HEK293 (cell line): Measurements from ENCODE around the gene CFAP99.
A peak's percentile ranks its signal among the peaks of the same experiment; 100 is the strongest.

Source experiments
- CTCF ChIA-PET: fragments of 350-600 bp; formaldehyde crosslinking; extraction: SDS; loops from one replicate; lab custom pipeline; 2021; ENCODE audit warnings: antibody characterized with exemption; lab: Yijun Ruan, JAX
- POLR2A ChIA-PET: fragments of 300-600 bp; formaldehyde crosslinking; extraction: SDS; loops from one replicate; lab custom pipeline; 2020; ENCODE audit warnings: antibody characterized with exemption, inconsistent platforms; lab: Yijun Ruan, JAX
- H3K27ac ChIP-seq: fragments of 200-500 bp; sonication (Bioruptor generic); 2 replicates; pipeline ENCODE4 v1.5.1; 2014; ENCODE audit warnings: low read depth, low read length, control low read depth, inconsistent platforms; ENCODE audit errors: extremely low read depth
- H3K36me3 ChIP-seq, 2 experiments: fragments of 200-500 bp in 1 of 2; sonication (Bioruptor generic) in 1 of 2; 1 replicate in 1 of 2; 2 replicates in 1 of 2; pipeline ENCODE4 v1.5.1; 2014 to 2017; ENCODE audit warnings: inconsistent platforms in 2 of 2, low read length in 2 of 2; ENCODE audit not compliant: control insufficient read depth in 2 of 2, insufficient read depth in 1 of 2
- H3K4me1 ChIP-seq: fragments of 200-500 bp; sonication (Bioruptor generic); 2 replicates; pipeline ENCODE4 v1.5.1; 2014; ENCODE audit warnings: mild to moderate bottlenecking, low read length, inconsistent platforms; ENCODE audit not compliant: control insufficient read depth, insufficient read depth
- H3K4me3 ChIP-seq: 2 replicates; pipeline ENCODE4 v1.5.1; 2011; ENCODE audit warnings: low read depth, mild to moderate bottlenecking, control low read depth, low read length, moderate library complexity
- H3K9me3 ChIP-seq: fragments of 200-500 bp; sonication (Bioruptor generic); 2 replicates; pipeline ENCODE4 v1.5.1; 2014; ENCODE audit warnings: low read depth, low read length, inconsistent platforms; ENCODE audit not compliant: control insufficient read depth, insufficient read depth
- GLIS2 ChIP-seq: fragments of 450-650 bp; formaldehyde crosslinking; IDR thresholded peaks from 2 replicates; pipeline ENCODE4 v1.5.1; 2016; ENCODE audit warnings: missing biosample characterization, missing genetic modification characterization
- KLF7 ChIP-seq: fragments of 450-650 bp; formaldehyde crosslinking; IDR thresholded peaks from 2 replicates; pipeline ENCODE4 v1.5.1; 2016; ENCODE audit warnings: missing biosample characterization, missing genetic modification characterization, borderline replicate concordance
- MYNN ChIP-seq: fragments of 450-650 bp; formaldehyde crosslinking; IDR thresholded peaks from 2 replicates; pipeline ENCODE4 v1.5.1; 2016; ENCODE audit warnings: missing biosample characterization, missing genetic modification characterization, borderline replicate concordance
- SETDB1 ChIP-seq: IDR thresholded peaks from one replicate; pipeline ENCODE4 v1.6.1; 2017; ENCODE audit warnings: mild to moderate bottlenecking, low read length, moderate library complexity, mixed read lengths; ENCODE audit not compliant: insufficient read length
- SP2 ChIP-seq: fragments of 450-650 bp; formaldehyde crosslinking; IDR thresholded peaks from 2 replicates; pipeline ENCODE4 v1.5.1; 2016; ENCODE audit warnings: missing biosample characterization, missing genetic modification characterization
- ZBTB17 ChIP-seq: fragments of 450-650 bp; formaldehyde crosslinking; IDR thresholded peaks from 2 replicates; pipeline ENCODE4 v1.5.1; 2016; ENCODE audit warnings: missing biosample characterization, missing genetic modification characterization
- ZBTB26 ChIP-seq: fragments of 450-650 bp; formaldehyde crosslinking; optimal IDR thresholded peaks from 2 replicates; pipeline ENCODE3; 2016; ENCODE audit warnings: missing biosample characterization, mild to moderate bottlenecking, missing genetic modification characterization
- ZBTB44 ChIP-seq: fragments of 450-650 bp; IDR thresholded peaks from 2 replicates; pipeline ENCODE4 v1.5.1; 2018; ENCODE audit warnings: missing biosample characterization, mild to moderate bottlenecking, missing genetic modification characterization
- ZBTB48 ChIP-seq: fragments of 450-650 bp; formaldehyde crosslinking; IDR thresholded peaks from 2 replicates; pipeline ENCODE4 v1.5.1; 2016; ENCODE audit warnings: missing biosample characterization, missing genetic modification characterization
- ZBTB8A ChIP-seq: fragments of 450-650 bp; formaldehyde crosslinking; IDR thresholded peaks from 2 replicates; pipeline ENCODE4 v1.5.1; 2016; ENCODE audit warnings: missing biosample characterization, missing genetic modification characterization
- ZEB2 ChIP-seq: fragments of 450-650 bp; formaldehyde crosslinking; IDR thresholded peaks from 2 replicates; pipeline ENCODE4 v1.5.1; 2016; ENCODE audit warnings: missing biosample characterization, missing genetic modification characterization
- ZFP3 ChIP-seq: fragments of 450-650 bp; formaldehyde crosslinking; IDR thresholded peaks from 2 replicates; pipeline ENCODE4 v1.5.1; 2016; ENCODE audit warnings: low read depth, missing biosample characterization, missing genetic modification characterization
- ZIC2 ChIP-seq: fragments of 450-650 bp; formaldehyde crosslinking; IDR thresholded peaks from 2 replicates; pipeline ENCODE4 v1.5.1; 2016; ENCODE audit warnings: missing biosample characterization, missing genetic modification characterization
- ZNF366 ChIP-seq: fragments of 450-650 bp; formaldehyde crosslinking; conservative IDR thresholded peaks from 2 replicates; pipeline ENCODE4 v1.5.1; 2016; ENCODE audit warnings: missing biosample characterization, missing genetic modification characterization
- ZNF398 ChIP-seq: fragments of 450-650 bp; formaldehyde crosslinking; IDR thresholded peaks from 2 replicates; pipeline ENCODE4 v1.5.1; 2017; ENCODE audit warnings: missing biosample characterization, missing genetic modification characterization
- ZNF404 ChIP-seq: fragments of 450-650 bp; formaldehyde crosslinking; IDR thresholded peaks from 2 replicates; pipeline ENCODE4 v1.5.1; 2017; ENCODE audit warnings: missing biosample characterization, missing genetic modification characterization
- ZNF416 ChIP-seq: fragments of 450-650 bp; formaldehyde crosslinking; IDR thresholded peaks from 2 replicates; pipeline ENCODE4 v1.5.1; 2016; ENCODE audit warnings: missing biosample characterization, missing genetic modification characterization
- ZNF510 ChIP-seq: fragments of 450-650 bp; formaldehyde crosslinking; IDR thresholded peaks from 2 replicates; pipeline ENCODE4 v1.5.1; 2018; ENCODE audit warnings: mild to moderate bottlenecking, missing genetic modification characterization, missing biosample characterization; ENCODE audit not compliant: insufficient replicate concordance
- ZNF514 ChIP-seq: fragments of 450-650 bp; formaldehyde crosslinking; IDR thresholded peaks from 2 replicates; pipeline ENCODE4 v1.5.1; 2016; ENCODE audit warnings: missing biosample characterization, missing genetic modification characterization
- ZNF558 ChIP-seq: fragments of 450-650 bp; formaldehyde crosslinking; IDR thresholded peaks from 2 replicates; pipeline ENCODE4 v1.5.1; 2016; ENCODE audit warnings: missing biosample characterization, missing genetic modification characterization
- ZNF561 ChIP-seq: fragments of 450-650 bp; IDR thresholded peaks from 2 replicates; pipeline ENCODE4 v1.5.1; 2018; ENCODE audit warnings: missing biosample characterization, missing genetic modification characterization, borderline replicate concordance
- ZNF626 ChIP-seq: fragments of 450-650 bp; sonication (Bioruptor Pico); formaldehyde crosslinking; IDR thresholded peaks from 2 replicates; pipeline ENCODE4 v1.5.1; 2018; ENCODE audit warnings: missing biosample characterization, missing genetic modification characterization, inconsistent platforms
- ZNF785 ChIP-seq: fragments of 450-650 bp; formaldehyde crosslinking; IDR thresholded peaks from 2 replicates; pipeline ENCODE4 v1.5.1; 2016; ENCODE audit warnings: missing biosample characterization, missing genetic modification characterization

CFAP99 gene

GRCh38 chr4:2416564-2417225, 2.1 kb upstream of the CFAP99 start:
- Histone ChIP-seq H3K36me3 (no peaks in the 10 kb centered on the region), H3K27ac (no peak overlapping the region), H3K4me3 (no peak overlapping the region), H3K9me3 (no peaks in the 10 kb centered on the region), H3K4me1 (0 out of 2 replicates have a peak, but pooled peaks cover 2% of the 10 kb centered on the region)
- TF ChIP-seq ZNF558 (no peak), ZNF510 (tag by site-specific recombination) (no peak), KLF7 (tag by site-specific recombination) (no peak), ZIC2 (tag by site-specific recombination) (no peak), ZFP3 (tag by site-specific recombination) (no peak), MYNN (no peak), ZNF785 (no peak)
- ChIA-PET CTCF (interaction anchor here (1.6 kb wide), 2 partner anchors 25 to 196 kb away, joined by 4 to 14 read pairs; no protein-coding TSS in a partner anchor), POLR2A (no interaction called here)

- H3K36me3 ChIP-seq = no peaks in the 10 kb centered on the region
- no peak overlapping the region for H3K27ac ChIP-seq
- 0 out of 2 replicates have a peak, but pooled peaks cover 2% of the 10 kb centered on the region for H3K4me1 ChIP-seq
- TF ChIP-seq ZNF561 (tag by site-specific recombination) (no peak), ZBTB26 (tag by site-specific recombination) (peak; percentile 13)
- POLR2A ChIA-PET = no interaction called here
- no peaks in the 10 kb centered on the region for H3K9me3 ChIP-seq
- H3K4me3 ChIP-seq = peak overlapping the region; percentile 32
- CTCF ChIA-PET = no interaction called here
Measured at GRCh38 chr4:2417226-2417764, 1.5 kb upstream of the CFAP99 start.

GRCh38 chr4:2417765-2418649, 748 bp upstream of the CFAP99 start, which contains the start of gene ZFYVE28:
Gene ZFYVE28, minus strand, starts transcription at chr4:2418645. Its CDS starts 322 bp downstream, at chr4:2418323.
- CTCF ChIA-PET = no interaction called here
- no peak within 1 kb of the TSS for H3K27ac ChIP-seq
- TF ChIP-seq ZNF416 (no peak), ZNF404 (tag by site-specific recombination) (no peak), ZBTB17 (tag by site-specific recombination) (peak; percentile 21; the same call in 1 of the 2 replicates), ZNF514 (tag by site-specific recombination) (no peak), ZBTB26 (tag by site-specific recombination) (peak; percentile 38), ZBTB8A (tag by site-specific recombination) (peak; percentile 70), SP2 (tag by site-specific recombination) (0 out of 2 replicates have a peak, but pooled peaks have one; percentile 40), ZEB2 (tag by site-specific recombination) (0 out of 2 replicates have a peak, but pooled peaks have one; percentile 41), ZNF366 (tag by site-specific recombination) (peak; percentile 43; the same call in 1 of the 2 replicates), ZNF558 (no peak), GLIS2 (tag by site-specific recombination) (peak; percentile 56), ZBTB44 (tag by site-specific recombination) (no peak), ZBTB48 (tag by site-specific recombination) (0 out of 2 replicates have a peak, but pooled peaks have one; percentile 26), SETDB1 (no peak), ZNF398 (peak; percentile 69), ZNF626 (tag by site-specific recombination) (no peak)

More at GRCh38 chr4:2417765-2418649, 748 bp upstream of the CFAP99 start, which contains the start of gene ZFYVE28:
- no peaks in the 10 kb centered on the region for H3K9me3 ChIP-seq
- H3K4me3 ChIP-seq = peak within 1 kb of the TSS; percentile 43
- POLR2A ChIA-PET = interaction anchor here (0.9 kb wide), 1 partner anchor 156 kb away, joined by 6 read pairs; the partner anchor contains the start of gene MXD4
- H3K36me3 ChIP-seq = no peaks in the 10 kb centered on the region
- H3K4me1 ChIP-seq = no peaks in the 10 kb centered on the region
